ENCODE results near the gene CDC14B. TPM values are rescaled to one million over a fixed set of nuclear protein-coding genes. Genes with fewer than 3 reads are reported as not detected.
A peak's percentile ranks its signal among the peaks of the same experiment; 100 is the strongest.

CDC14B gene
- total and polyA plus RNA-seq, 2 of the 4 experiments (the other 2 are of a cell fraction), result 9.7 to 26.3 TPM

DNA sequence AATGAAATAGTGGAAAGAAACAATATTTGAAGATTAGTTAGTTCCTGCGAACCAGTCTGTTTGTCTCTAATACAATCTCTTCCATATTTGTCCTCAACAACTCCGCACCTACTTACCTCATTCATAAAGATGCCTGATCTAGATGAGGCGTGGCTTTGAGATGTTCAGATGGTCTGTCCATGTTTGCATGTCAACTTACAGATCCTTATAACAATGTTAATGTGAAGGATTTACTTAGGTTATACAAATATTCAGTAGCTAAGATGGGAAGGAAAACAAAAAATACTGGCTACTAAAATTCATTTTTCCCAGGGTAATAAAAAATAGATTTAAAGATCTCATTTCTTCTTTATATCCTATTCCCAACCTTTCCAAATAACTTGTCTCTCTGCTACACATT lies 8.3 kb downstream of the CDC14B start:
- BruUV-seq (replicated peaks), result no TSS peak
- peaks cover 5% of the 10 kb centered on the region for H3K9me1 ChIP-seq (ENCODE audit: insufficient read depth, low read length)
- peak overlapping the region in 1 of 2 experiments; percentile 51; a peak in 1 of 4 replicates for H4K8ac ChIP-seq (ENCODE audit: low read depth in 2 of 2, low read length in 2 of 2)
- peak overlapping the region; percentile 69 for H2BK5ac ChIP-seq (ENCODE audit: low read depth, low read length, poor library complexity, severe bottlenecking)
- peak overlapping the region; percentile 54; the same call in 1 of the 2 replicates for H2BK120ac ChIP-seq (ENCODE audit: low read depth, low read length)
- peaks cover 9 to 57% of the 10 kb centered on the region in 2 experiments; a peak in 3 of 4 replicates for H3K79me1 ChIP-seq (ENCODE audit: low read depth in 1 of 2, low read length in 2 of 2)
- H3K27me3 ChIP-seq (ENCODE audit: control insufficient read depth, insufficient read depth, low read length), result no peaks in the 10 kb centered on the region
- no peak overlapping the region for H3K27ac ChIP-seq (ENCODE audit: insufficient read depth, low read length)
- ChIA-PET CTCF (interaction anchor here (0.6 kb wide), 1 partner anchor 172 kb away, joined by 4 read pairs; no protein-coding TSS in a partner anchor), POLR2A (ENCODE audit: unreplicated experiment) (no interaction called here)
- peaks cover 8% of the 10 kb centered on the region for H3K4me1 ChIP-seq (ENCODE audit: control insufficient read depth, insufficient read depth, low read length)
- peak overlapping the region; percentile 83; the same call in 1 of the 2 replicates for H3K14ac ChIP-seq (replicated peaks; ENCODE audit: low read depth, low read length)
- H3K4ac ChIP-seq (ENCODE audit: low read depth, low read length), result peak overlapping the region; percentile 51; the same call in 1 of the 2 replicates
- H4K91ac ChIP-seq (ENCODE audit: insufficient read depth, low read depth, low read length), result no peak overlapping the region
- peak overlapping the region; percentile 50; the same call in 1 of the 2 replicates for H3K23ac ChIP-seq (ENCODE audit: low read depth, low read length)
- H2AFZ ChIP-seq (replicated peaks; ENCODE audit: low read length, poor library complexity), result no peak overlapping the region
- peak overlapping the region; percentile 71; the same call in 1 of the 2 replicates for H2BK20ac ChIP-seq (ENCODE audit: low read depth, low read length)
- no peaks in the 10 kb centered on the region; the same call in 1 of the 2 replicates for H4K20me1 ChIP-seq (ENCODE audit: insufficient read depth, low read length)
- no peaks in the 10 kb centered on the region for H3K36me3 ChIP-seq (ENCODE audit: control insufficient read depth, insufficient read depth, low read length)
- H3K18ac ChIP-seq (ENCODE audit: low read depth, low read length), result peak overlapping the region; percentile 13; the same call in 1 of the 2 replicates
- DNase-seq, result no peak
- dilution Hi-C loops (cut with HindIII; ENCODE audit: low sequenced_read_pairs, unreplicated experiment), result no loop called here
- H2BK15ac ChIP-seq (ENCODE audit: low read depth, low read length), result peak overlapping the region; percentile 73; the same call in 1 of the 3 replicates
- in situ Hi-C loops (cut with MboI; ENCODE audit: low sequenced_read_pairs), result no loop called here
- peak overlapping the region; percentile 13; the same call in 1 of the 2 replicates for H4K5ac ChIP-seq (ENCODE audit: low read depth, low read length)
- H3K4me3 ChIP-seq (ENCODE audit: insufficient read depth, low read depth, low read length), result no peak overlapping the region
- no peak overlapping the region for H3K9ac ChIP-seq (ENCODE audit: low read depth, low read length)
- no CpG with 5 or more reads among the region's 3 CpGs for WGBS, 2 experiments (ENCODE audit: extremely low coverage in 2 of 2, insufficient read length in 1 of 2)
- H3K4me2 ChIP-seq (ENCODE audit: low read depth, low read length), result 0 out of 2 replicates have a peak overlapping the region, but pooled peaks have one; percentile 12
- no peak overlapping the region for H2AK9ac ChIP-seq (replicated peaks; ENCODE audit: low read depth, low read length, poor library complexity)
- H3K9me3 ChIP-seq (ENCODE audit: control insufficient read depth, insufficient read depth, low read length), result no peaks in the 10 kb centered on the region
- no peak for TF ChIP-seq CHD1 (IDR thresholded peaks at IDR 0.05; ENCODE audit: low read depth, low read length)
- TF ChIP-seq, protein P1, sequence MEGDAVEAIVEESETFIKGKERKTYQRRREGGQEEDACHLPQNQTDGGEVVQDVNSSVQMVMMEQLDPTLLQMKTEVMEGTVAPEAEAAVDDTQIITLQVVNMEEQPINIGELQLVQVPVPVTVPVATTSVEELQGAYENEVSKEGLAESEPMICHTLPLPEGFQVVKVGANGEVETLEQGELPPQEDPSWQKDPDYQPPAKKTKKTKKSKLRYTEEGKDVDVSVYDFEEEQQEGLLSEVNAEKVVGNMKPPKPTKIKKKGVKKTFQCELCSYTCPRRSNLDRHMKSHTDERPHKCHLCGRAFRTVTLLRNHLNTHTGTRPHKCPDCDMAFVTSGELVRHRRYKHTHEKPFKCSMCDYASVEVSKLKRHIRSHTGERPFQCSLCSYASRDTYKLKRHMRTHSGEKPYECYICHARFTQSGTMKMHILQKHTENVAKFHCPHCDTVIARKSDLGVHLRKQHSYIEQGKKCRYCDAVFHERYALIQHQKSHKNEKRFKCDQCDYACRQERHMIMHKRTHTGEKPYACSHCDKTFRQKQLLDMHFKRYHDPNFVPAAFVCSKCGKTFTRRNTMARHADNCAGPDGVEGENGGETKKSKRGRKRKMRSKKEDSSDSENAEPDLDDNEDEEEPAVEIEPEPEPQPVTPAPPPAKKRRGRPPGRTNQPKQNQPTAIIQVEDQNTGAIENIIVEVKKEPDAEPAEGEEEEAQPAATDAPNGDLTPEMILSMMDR (conservative IDR thresholded peaks at IDR 0.05; ENCODE audit: low read depth, low read length), result no peak
- no peak for TF ChIP-seq RCOR1 (IDR thresholded peaks at IDR 0.05; ENCODE audit: insufficient replicate concordance, low read length)
- TF ChIP-seq POLR2A (IDR thresholded peaks at IDR 0.05; ENCODE audit: low read depth, low read length), result no peak
- TF ChIP-seq, protein P2, sequence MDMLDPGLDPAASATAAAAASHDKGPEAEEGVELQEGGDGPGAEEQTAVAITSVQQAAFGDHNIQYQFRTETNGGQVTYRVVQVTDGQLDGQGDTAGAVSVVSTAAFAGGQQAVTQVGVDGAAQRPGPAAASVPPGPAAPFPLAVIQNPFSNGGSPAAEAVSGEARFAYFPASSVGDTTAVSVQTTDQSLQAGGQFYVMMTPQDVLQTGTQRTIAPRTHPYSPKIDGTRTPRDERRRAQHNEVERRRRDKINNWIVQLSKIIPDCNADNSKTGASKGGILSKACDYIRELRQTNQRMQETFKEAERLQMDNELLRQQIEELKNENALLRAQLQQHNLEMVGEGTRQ (IDR thresholded peaks at IDR 0.05; ENCODE audit: low read depth, low read length), result no peak
- TF ChIP-seq SMC3 (IDR thresholded peaks at IDR 0.05; ENCODE audit: low read depth, low read length), result no peak
- TF ChIP-seq, protein P3, sequence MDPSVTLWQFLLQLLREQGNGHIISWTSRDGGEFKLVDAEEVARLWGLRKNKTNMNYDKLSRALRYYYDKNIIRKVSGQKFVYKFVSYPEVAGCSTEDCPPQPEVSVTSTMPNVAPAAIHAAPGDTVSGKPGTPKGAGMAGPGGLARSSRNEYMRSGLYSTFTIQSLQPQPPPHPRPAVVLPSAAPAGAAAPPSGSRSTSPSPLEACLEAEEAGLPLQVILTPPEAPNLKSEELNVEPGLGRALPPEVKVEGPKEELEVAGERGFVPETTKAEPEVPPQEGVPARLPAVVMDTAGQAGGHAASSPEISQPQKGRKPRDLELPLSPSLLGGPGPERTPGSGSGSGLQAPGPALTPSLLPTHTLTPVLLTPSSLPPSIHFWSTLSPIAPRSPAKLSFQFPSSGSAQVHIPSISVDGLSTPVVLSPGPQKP (IDR thresholded peaks at IDR 0.05; ENCODE audit: borderline replicate concordance, low read depth, low read length), result no peak
- no peak for TF ChIP-seq BHLHE40 (IDR thresholded peaks at IDR 0.05; ENCODE audit: low read depth, low read length)
- no peak for TF ChIP-seq RFX5 (IDR thresholded peaks at IDR 0.05; ENCODE audit: low read depth, low read length)
- no peak for TF ChIP-seq MAFK (IDR thresholded peaks at IDR 0.05; ENCODE audit: low read depth, low read length)
- no peak for TF ChIP-seq FOS (IDR thresholded peaks at IDR 0.05; ENCODE audit: low read depth, low read length)
- no peak for TF ChIP-seq RAD21 (IDR thresholded peaks at IDR 0.05; ENCODE audit: low read length)
- TF ChIP-seq NFE2L2 (IDR thresholded peaks at IDR 0.05; ENCODE audit: low read depth, low read length), result no peak
- TF ChIP-seq MXI1 (IDR thresholded peaks at IDR 0.05; ENCODE audit: borderline replicate concordance, low read depth, low read length), result no peak
- no peak for TF ChIP-seq CEBPB (IDR thresholded peaks at IDR 0.05; ENCODE audit: low read depth, low read length)
- no peak for TF ChIP-seq MAZ (IDR thresholded peaks at IDR 0.05; ENCODE audit: borderline replicate concordance, low read depth, low read length)
- intact Hi-C loops (cut with micrococcal nuclease), result loop anchor here (5.0 kb wide), 2 partner anchors 44 to 159 kb away; partner anchors contain the start of gene HABP4
- peak overlapping the region; percentile 91 for H2AK5ac ChIP-seq (ENCODE audit: low read depth, low read length)
- no peak for ATAC-seq (ENCODE audit: low read depth)
- no peak overlapping the region for H3K56ac ChIP-seq (ENCODE audit: extremely low read depth, insufficient read depth, low read length)

Measured in IMR-90 (cell line).